ENCODE results near the gene IFNLR1. TPM values are rescaled to one million over a fixed set of nuclear protein-coding genes. Genes with fewer than 3 reads are reported as not detected.

Gene IFNLR1
- total and polyA plus RNA-seq, 3 experiments from 2014 or later, result 3.1 to 6.1 (median 5.4) TPM

- H3K4me1 ChIP-seq (ENCODE audit: insufficient read depth, low read length), result no peaks in the 10 kb centered on the region
- CTCF ChIA-PET, result no interaction called here
- H3K27me3 Mint-ChIP-seq, result no peaks in the 10 kb centered on the region
Observed at GRCh38 chr1:24175033-24175755, 11.9 kb downstream of the IFNLR1 start.

DNA sequence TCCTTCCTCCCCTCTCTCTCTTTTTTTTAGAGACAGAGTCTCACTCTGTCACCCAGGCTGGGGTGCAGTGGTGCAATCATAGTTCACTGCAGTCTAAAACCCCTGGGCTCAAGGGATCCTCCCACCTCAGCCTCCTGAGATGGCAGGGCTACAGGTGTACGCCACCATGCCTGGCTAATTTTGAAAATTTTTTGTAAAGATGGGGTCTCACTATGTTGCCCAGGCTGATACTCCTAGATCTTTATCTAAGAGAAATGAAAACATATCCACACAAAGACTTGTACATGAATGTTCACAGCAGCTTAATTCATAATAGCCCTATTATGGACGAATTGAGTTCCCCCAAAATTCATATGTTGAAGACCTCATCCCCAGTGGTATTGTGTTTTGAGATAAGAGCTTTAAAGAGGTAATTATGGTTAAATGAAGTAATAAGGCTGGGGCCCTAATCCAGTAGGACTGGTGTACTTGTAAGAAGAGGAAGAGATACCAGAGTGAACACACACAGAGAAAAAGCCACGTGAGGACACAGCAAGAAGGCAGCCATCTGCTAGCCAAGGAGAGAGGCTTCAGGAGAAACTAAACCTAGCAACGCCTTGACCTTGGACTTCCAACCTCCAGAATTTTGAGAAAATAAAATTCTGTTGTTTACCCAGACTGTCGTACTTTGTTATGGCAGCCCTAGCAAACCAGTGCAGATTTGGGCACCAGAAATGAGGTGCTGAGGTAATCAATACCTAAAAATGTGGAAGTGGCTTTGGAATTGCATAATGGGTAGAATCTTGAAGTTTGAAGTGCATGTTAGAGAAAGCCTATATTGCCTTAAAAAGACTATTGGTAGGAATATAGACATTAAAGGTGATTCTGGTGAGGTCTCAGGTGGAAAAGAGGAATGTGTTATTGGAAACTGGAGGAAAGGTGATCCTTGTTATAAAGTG is 13.2 kb downstream of the IFNLR1 start:
- no peak overlapping the region for H3K4me3 Mint-ChIP-seq
- peak overlapping the region in 1 of 8 donors; percentile 54 for H3K27ac Mint-ChIP-seq
- no peak overlapping the region for H3K27ac ChIP-seq (ENCODE audit: low read depth, low read length)
- CTCF ChIA-PET, result no interaction called here
- DNase-seq, result no peak
- no peaks in the 10 kb centered on the region for H3K27me3 ChIP-seq (ENCODE audit: insufficient read depth, low read length, poor library complexity, severe bottlenecking)
- H3K36me3 ChIP-seq (ENCODE audit: insufficient read depth, low read length), result no peaks in the 10 kb centered on the region
- peaks cover 0 to 11% (median 1%) of the 10 kb centered on the region in 3 donors for H3K4me1 Mint-ChIP-seq
- H3K36me3 Mint-ChIP-seq, result peaks cover 6 to 40% (median 6%) of the 10 kb centered on the region in 3 donors
- H3K9me3 ChIP-seq (ENCODE audit: low read length), result no peaks in the 10 kb centered on the region
- no peaks in the 10 kb centered on the region for H3K9me3 Mint-ChIP-seq
- no peaks in the 10 kb centered on the region for H3K4me1 ChIP-seq (ENCODE audit: insufficient read depth, low read length)
- POLR2A ChIA-PET, result no interaction called here
- H3K27me3 Mint-ChIP-seq, result no peaks in the 10 kb centered on the region
- H3K4me3 ChIP-seq (ENCODE audit: low read length), result no peak overlapping the region

More at GRCh38 chr1:24175033-24175755, 11.9 kb downstream of the IFNLR1 start:
- Histone ChIP-seq H3K36me3 (ENCODE audit: insufficient read depth, low read length) (no peaks in the 10 kb centered on the region), H3K27me3 (ENCODE audit: insufficient read depth, low read length, poor library complexity, severe bottlenecking) (no peaks in the 10 kb centered on the region), H3K27ac (ENCODE audit: low read depth, low read length) (no peak overlapping the region), H3K4me3 (ENCODE audit: low read length) (no peak overlapping the region), H3K9me3 (ENCODE audit: low read length) (no peaks in the 10 kb centered on the region)
- Mint-ChIP-seq H3K4me1 (peaks cover 0 to 11% (median 1%) of the 10 kb centered on the region in 3 donors), H3K27ac (no peak overlapping the region), H3K36me3 (peaks cover 6 to 42% (median 9%) of the 10 kb centered on the region in 3 donors), H3K9me3 (no peaks in the 10 kb centered on the region), H3K4me3 (no peak overlapping the region)
- POLR2A ChIA-PET, result no interaction called here
- DNase-seq, result no peak

- H3K27me3 ChIP-seq (ENCODE audit: insufficient read depth, low read length, poor library complexity, severe bottlenecking), result no peaks in the 10 kb centered on the region
- H3K27ac ChIP-seq (ENCODE audit: low read depth, low read length), result no peak overlapping the region
- H3K4me3 Mint-ChIP-seq, result no peak overlapping the region
- H3K9me3 ChIP-seq (ENCODE audit: low read length), result no peaks in the 10 kb centered on the region
- H3K27me3 Mint-ChIP-seq, result no peaks in the 10 kb centered on the region
- no peaks in the 10 kb centered on the region for H3K36me3 ChIP-seq (ENCODE audit: insufficient read depth, low read length)
- peaks cover 6 to 42% (median 11%) of the 10 kb centered on the region in 3 donors for H3K36me3 Mint-ChIP-seq
- CTCF ChIA-PET, result interaction anchor here (1.1 kb wide), 1 partner anchor 516 kb away, joined by 3 read pairs; no protein-coding TSS in a partner anchor
- POLR2A ChIA-PET, result no interaction called here
- DNase-seq, result no peak
- H3K9me3 Mint-ChIP-seq, result no peaks in the 10 kb centered on the region
- H3K4me3 ChIP-seq (ENCODE audit: low read length), result no peak overlapping the region
- H3K4me1 ChIP-seq (ENCODE audit: insufficient read depth, low read length), result no peaks in the 10 kb centered on the region
- peak overlapping the region in 1 of 8 donors; percentile 38 for H3K27ac Mint-ChIP-seq
- peaks cover 0 to 11% (median 0%) of the 10 kb centered on the region in 3 donors for H3K4me1 Mint-ChIP-seq
Observed at GRCh38 chr1:24172598-24172997, 14.5 kb downstream of the IFNLR1 start.

- no peaks in the 10 kb centered on the region for H3K4me1 ChIP-seq (ENCODE audit: insufficient read depth, low read length)
- H3K9me3 ChIP-seq (ENCODE audit: low read length), result no peaks in the 10 kb centered on the region
- H3K27ac ChIP-seq (ENCODE audit: low read depth, low read length), result no peak overlapping the region
- H3K4me3 ChIP-seq (ENCODE audit: low read length), result no peak overlapping the region
- no peak overlapping the region for H3K27ac Mint-ChIP-seq
- H3K9me3 Mint-ChIP-seq, result no peaks in the 10 kb centered on the region
- no peaks in the 10 kb centered on the region for H3K27me3 Mint-ChIP-seq
- POLR2A ChIA-PET, result no interaction called here
- H3K36me3 ChIP-seq (ENCODE audit: insufficient read depth, low read length), result peaks cover 5% of the 10 kb centered on the region
- H3K4me1 Mint-ChIP-seq, result no peaks in the 10 kb centered on the region
- H3K4me3 Mint-ChIP-seq, result no peak overlapping the region
- peaks cover 6 to 51% (median 13%) of the 10 kb centered on the region in 3 donors for H3K36me3 Mint-ChIP-seq
- no peak for DNase-seq
- H3K27me3 ChIP-seq (ENCODE audit: insufficient read depth, low read length, poor library complexity, severe bottlenecking), result no peaks in the 10 kb centered on the region
- CTCF ChIA-PET, result interaction anchor here (1.2 to 1.4 kb wide), 2 partner anchors 19 to 222 kb away, joined by 4 to 7 read pairs; no protein-coding TSS in a partner anchor
Observed at GRCh38 chr1:24169286-24169685, 17.8 kb downstream of the IFNLR1 start.

DNA sequence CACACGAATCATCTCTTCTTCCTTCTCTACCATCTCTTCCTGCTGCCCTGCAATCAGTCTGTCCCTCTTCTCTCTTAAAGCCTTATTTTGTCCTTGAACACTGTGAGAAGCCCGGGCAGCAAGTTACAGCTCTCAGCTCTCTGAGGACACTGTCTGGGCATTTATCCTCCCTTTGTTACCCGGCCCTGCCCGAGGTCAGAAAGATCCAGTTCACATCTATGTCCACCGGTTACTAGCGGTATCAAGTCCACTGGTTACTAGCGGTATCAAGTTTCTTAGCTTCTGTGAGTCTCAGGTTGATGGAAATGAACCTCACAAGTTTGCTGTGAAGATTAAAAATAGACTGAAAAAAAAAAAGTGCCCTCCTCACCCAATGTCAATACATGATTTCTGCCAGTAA is 18.8 kb downstream of the IFNLR1 start:
- H3K4me3 Mint-ChIP-seq, result no peak overlapping the region
- no peaks in the 10 kb centered on the region for H3K9me3 Mint-ChIP-seq
- CTCF ChIA-PET, result interaction anchor here (1.4 to 2.0 kb wide), 2 partner anchors 17 to 18 kb away, joined by 7 read pairs; no protein-coding TSS in a partner anchor
- H3K4me1 Mint-ChIP-seq, result no peaks in the 10 kb centered on the region
- no peak overlapping the region for H3K27ac ChIP-seq (ENCODE audit: low read depth, low read length)
- H3K27ac Mint-ChIP-seq, result peak overlapping the region in 3 of 8 donors; percentile 8 to 59 (median 24)
- no peaks in the 10 kb centered on the region for H3K27me3 ChIP-seq (ENCODE audit: insufficient read depth, low read length, poor library complexity, severe bottlenecking)
- POLR2A ChIA-PET, result no interaction called here
- H3K27me3 Mint-ChIP-seq, result no peaks in the 10 kb centered on the region
- no peak overlapping the region for H3K4me3 ChIP-seq (ENCODE audit: low read length)
- peaks cover 0 to 55% (median 14%) of the 10 kb centered on the region in 3 donors for H3K36me3 Mint-ChIP-seq
- no peak for DNase-seq
- H3K36me3 ChIP-seq (ENCODE audit: insufficient read depth, low read length), result peaks cover 5% of the 10 kb centered on the region
- no peaks in the 10 kb centered on the region for H3K9me3 ChIP-seq (ENCODE audit: low read length)
- H3K4me1 ChIP-seq (ENCODE audit: insufficient read depth, low read length), result no peaks in the 10 kb centered on the region

GRCh38 chr1:24167008-24167407 is 20.1 kb downstream of the IFNLR1 start:
- Histone ChIP-seq H3K27ac (ENCODE audit: low read depth, low read length) (no peak overlapping the region), H3K9me3 (ENCODE audit: low read length) (no peaks in the 10 kb centered on the region), H3K4me3 (ENCODE audit: low read length) (no peak overlapping the region), H3K36me3 (ENCODE audit: insufficient read depth, low read length) (peaks cover 5% of the 10 kb centered on the region), H3K4me1 (ENCODE audit: insufficient read depth, low read length) (no peaks in the 10 kb centered on the region), H3K27me3 (ENCODE audit: insufficient read depth, low read length, poor library complexity, severe bottlenecking) (no peaks in the 10 kb centered on the region)
- Mint-ChIP-seq H3K9me3 (no peaks in the 10 kb centered on the region), H3K4me1 (no peaks in the 10 kb centered on the region), H3K27me3 (no peaks in the 10 kb centered on the region), H3K27ac (no peak overlapping the region), H3K36me3 (peaks cover 0 to 58% (median 17%) of the 10 kb centered on the region in 3 donors), H3K4me3 (no peak overlapping the region)
- ChIA-PET POLR2A (no interaction called here), CTCF (interaction anchor here (0.6 to 2.0 kb wide), 3 partner anchors 16 to 583 kb away, joined by 3 to 7 read pairs (median 3); no protein-coding TSS in a partner anchor)
- no peak for DNase-seq

DNA sequence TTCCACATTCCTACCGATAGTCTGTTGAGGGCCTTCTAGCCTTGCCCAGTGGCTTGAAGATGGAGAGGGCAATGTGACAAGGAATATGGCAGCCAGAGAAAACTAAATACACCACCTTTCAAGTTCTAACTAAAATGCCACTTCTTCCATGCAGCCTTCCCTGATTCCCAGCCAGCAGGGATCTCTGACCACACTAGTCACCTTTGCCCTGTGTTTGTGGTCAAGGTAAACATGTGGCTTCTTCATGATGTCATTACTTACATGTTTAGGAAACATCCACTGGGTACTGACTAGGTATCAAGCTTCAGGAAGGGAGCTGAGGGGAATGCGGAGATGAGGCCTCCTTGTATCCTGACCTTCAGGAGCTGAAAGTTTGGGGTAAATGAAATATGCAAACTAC is 21.6 kb downstream of the IFNLR1 start:
- H3K27me3 Mint-ChIP-seq, result no peaks in the 10 kb centered on the region
- Histone ChIP-seq H3K27me3 (ENCODE audit: insufficient read depth, low read length, poor library complexity, severe bottlenecking) (no peaks in the 10 kb centered on the region), H3K27ac (ENCODE audit: low read depth, low read length) (no peak overlapping the region), H3K4me1 (ENCODE audit: insufficient read depth, low read length) (no peaks in the 10 kb centered on the region), H3K36me3 (ENCODE audit: insufficient read depth, low read length) (peaks cover 5% of the 10 kb centered on the region), H3K9me3 (ENCODE audit: low read length) (no peaks in the 10 kb centered on the region), H3K4me3 (ENCODE audit: low read length) (no peak overlapping the region)
- ChIA-PET CTCF (no interaction called here), POLR2A (no interaction called here)
- DNase-seq, result no peak
- no peak overlapping the region for H3K4me3 Mint-ChIP-seq
- H3K36me3 Mint-ChIP-seq, result peaks cover 0 to 68% (median 19%) of the 10 kb centered on the region in 3 donors
- peak overlapping the region in 2 of 8 donors; percentile 23 to 61 for H3K27ac Mint-ChIP-seq
- H3K4me1 Mint-ChIP-seq, result no peaks in the 10 kb centered on the region
- no peaks in the 10 kb centered on the region for H3K9me3 Mint-ChIP-seq

- Mint-ChIP-seq H3K4me1 (no peaks in the 10 kb centered on the region), H3K4me3 (no peak overlapping the region), H3K27ac (no peak overlapping the region), H3K36me3 (peaks cover 0 to 76% (median 22%) of the 10 kb centered on the region in 3 donors), H3K9me3 (no peaks in the 10 kb centered on the region), H3K27me3 (no peaks in the 10 kb centered on the region)
- Histone ChIP-seq H3K4me3 (ENCODE audit: low read length) (no peak overlapping the region), H3K27me3 (ENCODE audit: insufficient read depth, low read length, poor library complexity, severe bottlenecking) (no peaks in the 10 kb centered on the region), H3K9me3 (ENCODE audit: low read length) (no peaks in the 10 kb centered on the region), H3K36me3 (ENCODE audit: insufficient read depth, low read length) (peaks cover 5% of the 10 kb centered on the region), H3K27ac (ENCODE audit: low read depth, low read length) (no peak overlapping the region), H3K4me1 (ENCODE audit: insufficient read depth, low read length) (no peaks in the 10 kb centered on the region)
- DNase-seq, result no peak
- ChIA-PET POLR2A (no interaction called here), CTCF (interaction anchor here (1.4 kb wide), 1 partner anchor 13 kb away, joined by 3 read pairs; no protein-coding TSS in a partner anchor)
Observed at GRCh38 chr1:24164004-24164403, 23.1 kb downstream of the IFNLR1 start.
